ENCODE data around the gene MBD5.

The MBD5 gene

DNA sequence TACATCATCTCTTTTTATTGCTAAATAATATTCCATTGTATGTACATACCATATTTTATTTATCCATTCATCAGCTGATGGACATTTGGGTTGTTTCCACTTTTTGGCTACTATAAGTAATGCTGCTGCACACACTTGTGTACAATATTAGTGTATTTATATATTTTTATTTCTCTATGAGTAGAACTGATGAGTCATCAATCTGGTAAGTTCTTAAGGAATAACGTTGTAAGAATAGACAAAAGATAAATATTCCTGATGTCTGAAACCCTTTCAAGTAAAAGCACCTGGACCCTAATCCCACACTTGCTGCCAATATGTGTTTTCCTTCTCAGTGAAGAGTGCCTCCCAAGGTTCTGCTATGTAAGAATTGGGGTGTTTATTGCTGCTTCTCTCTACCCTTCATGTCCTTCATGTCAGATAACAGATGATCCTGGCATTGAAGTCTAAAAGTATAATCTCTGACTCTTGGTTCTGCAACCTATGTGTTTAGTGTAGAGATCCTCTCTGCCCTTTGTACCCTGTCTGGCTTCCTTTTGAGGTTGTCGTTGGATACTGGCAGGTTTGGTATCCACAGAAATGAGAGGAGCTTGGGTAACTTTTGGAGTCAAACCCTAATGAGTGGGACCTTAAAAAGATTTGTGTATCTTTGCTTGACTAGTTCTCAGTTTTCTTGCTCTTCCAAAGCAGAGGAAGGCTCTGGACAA is 330.7 kb downstream of the MBD5 start:
- DNase-seq (ENCODE audit: low spot score): no peak
- TF ChIP-seq CTCF (IDR thresholded peaks at IDR 0.05; ENCODE audit: extremely low read depth, missing control alignments): no peak

GRCh38 chr2:148358375-148358774 is 337.5 kb downstream of the MBD5 start:
- TF ChIP-seq CTCF (IDR thresholded peaks at IDR 0.05; ENCODE audit: extremely low read depth, missing control alignments): no peak

GRCh38 chr2:148360662-148361061 is 339.8 kb downstream of the MBD5 start:
- DNase-seq (ENCODE audit: low spot score): no peak
- no peak for TF ChIP-seq CTCF (IDR thresholded peaks at IDR 0.05; ENCODE audit: extremely low read depth, missing control alignments)

More at GRCh38 chr2:148358375-148358774, 337.5 kb downstream of the MBD5 start:
- no peak for DNase-seq (ENCODE audit: low spot score)

GRCh38 chr2:148362144-148362796 is 341.4 kb downstream of the MBD5 start:
- TF ChIP-seq CTCF (IDR thresholded peaks at IDR 0.05; ENCODE audit: extremely low read depth, missing control alignments): no peak
- DNase-seq (ENCODE audit: low spot score): no peak

- no peak for DNase-seq (ENCODE audit: low spot score)
Observed at GRCh38 chr2:148375214-148375613, 354.3 kb downstream of the MBD5 start.

DNA sequence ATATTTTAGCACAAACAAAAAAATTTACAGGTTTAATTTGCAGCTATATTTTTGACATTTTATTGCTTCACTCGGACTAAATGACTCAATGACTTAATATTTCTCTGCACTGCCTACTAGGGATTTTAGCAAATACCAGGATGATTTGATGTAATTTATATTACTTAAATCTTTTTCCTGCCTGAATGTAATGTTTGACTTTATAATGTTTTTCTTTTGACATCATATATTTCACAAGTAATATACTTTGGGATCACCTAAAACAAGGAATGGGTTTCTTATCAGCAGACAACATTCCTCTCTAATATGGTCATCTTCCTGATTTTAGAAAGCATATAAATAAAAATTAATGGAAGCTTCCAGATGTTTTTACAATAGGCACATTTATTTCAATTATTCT is 370.4 kb downstream of the MBD5 start:
- no peak for TF ChIP-seq CTCF (IDR thresholded peaks at IDR 0.05; ENCODE audit: extremely low read depth, missing control alignments)
- no peak for DNase-seq (ENCODE audit: low spot score)

More at GRCh38 chr2:148375214-148375613, 354.3 kb downstream of the MBD5 start:
- TF ChIP-seq CTCF (IDR thresholded peaks at IDR 0.05; ENCODE audit: extremely low read depth, missing control alignments): no peak

GRCh38 chr2:148402786-148403185 is 381.9 kb downstream of the MBD5 start:
- no peak for TF ChIP-seq CTCF (IDR thresholded peaks at IDR 0.05; ENCODE audit: extremely low read depth, missing control alignments)
- DNase-seq (ENCODE audit: low spot score): no peak

Data from GM20000 (cell line).